ENCODE data around the gene CPSF4L. TPM values are rescaled to one million over a fixed set of nuclear protein-coding genes. Genes with fewer than 3 reads are reported as not detected.

The CPSF4L gene
- total and polyA plus RNA-seq, 2 donors (not counting 3 experiments of a cell fraction or from before 2014, with no cell fraction given) = not detected

- intact Hi-C loops (cut with micrococcal nuclease) (loop anchor here (1.0 to 10.0 kb wide), 7 partner anchors 19 to 1433 kb away; partner anchors contain the start of genes COG1, NHERF1 and RPL38), dilution Hi-C loops (cut with MboI; ENCODE audit: extremely low pct_ligation_motif_present, low sequenced_read_pairs) (no loop called here)
- Histone ChIP-seq H3K9me1 (replicated peaks; ENCODE audit: control insufficient read depth, extremely low read depth, insufficient read depth, low read length) (no peaks in the 10 kb centered on the region), H3K36me3 (ENCODE audit: control insufficient read depth in 2 of 2, extremely low read depth in 1 of 2, insufficient read depth in 2 of 2, low read length in 2 of 2) (no peaks in the 10 kb centered on the region), H2AFZ (ENCODE audit: low read depth, low read length) (peak overlapping the region; percentile 99), H3K79me2 (ENCODE audit: control insufficient read depth, insufficient read depth, low read length) (peaks cover 41% of the 10 kb centered on the region), H3K27ac (ENCODE audit: insufficient read depth, low read depth, low read length) (peak overlapping the region; percentile 80), H3K4me3 (replicated peaks in 1 of 3; ENCODE audit: insufficient read depth in 1 of 3, low read depth in 1 of 3, low read length in 3 of 3) (peak overlapping the region; percentile 81 to 97 (median 88)), H4K20me1 (replicated peaks; ENCODE audit: control insufficient read depth, extremely low read depth, insufficient read depth, low read length) (no peaks in the 10 kb centered on the region), H3K9me3 (replicated peaks; ENCODE audit: control insufficient read depth, insufficient read depth, low read length) (no peaks in the 10 kb centered on the region), H3K9ac (replicated peaks; ENCODE audit: extremely low read depth, insufficient read depth, low read length) (peak overlapping the region; percentile 90), H3K4me2 (ENCODE audit: insufficient read depth, low read length) (peak overlapping the region; percentile 72), H3K27me3 (ENCODE audit: control insufficient read depth in 2 of 2, insufficient read depth in 2 of 2, low read length in 2 of 2) (peaks cover 2% of the 10 kb centered on the region in 2 experiments), H3K4me1 (ENCODE audit: control insufficient read depth, extremely low read depth, insufficient read depth, low read length) (peaks cover 33% of the 10 kb centered on the region)
- BruUV-seq (replicated peaks) = no TSS peak
- POLR2A ChIA-PET = interaction anchor here (0.6 to 1.2 kb wide), 2 partner anchors 8 to 59 kb away, joined by 3 read pairs; no protein-coding TSS in a partner anchor
- DNase-seq (ENCODE audit: low read depth, low spot score) = no peak
- CTCF ChIA-PET = interaction anchor here (0.8 to 6.5 kb wide), 16 partner anchors 9 to 893 kb away, joined by 3 to 70 read pairs (median 5); no protein-coding TSS in a partner anchor
- FAIRE-seq = no peak
- TF ChIP-seq POLR2AphosphoS5 (IDR thresholded peaks at IDR 0.05; ENCODE audit: insufficient read depth, low read depth, low read length) (no peak), FOS (IDR thresholded peaks at IDR 0.05; ENCODE audit: borderline replicate concordance, insufficient read depth, low read length) (no peak), CTCF (IDR thresholded peaks at IDR 0.05; ENCODE audit: extremely low read depth in 1 of 2, insufficient read depth in 1 of 2, low read depth in 1 of 2, low read length in 2 of 2) (no peak), GATA2 (IDR thresholded peaks at IDR 0.05; ENCODE audit: insufficient read depth, insufficient read length, low read depth, low read length) (no peak), EZH2 (IDR thresholded peaks at IDR 0.05; ENCODE audit: borderline replicate concordance, low read depth, low read length, severe bottlenecking) (no peak), MAX (IDR thresholded peaks at IDR 0.05; ENCODE audit: insufficient read depth, insufficient read length) (no peak), JUN (IDR thresholded peaks at IDR 0.05; ENCODE audit: borderline replicate concordance, insufficient read depth, insufficient read length, low read depth) (no peak)
Measured at GRCh38 chr17:73311428-73311780, 49.7 kb upstream of the CPSF4L start.

Measured in endothelial cell of umbilical vein (primary cell).